Fibroblast of lung (primary cell): ENCODE results near the gene TPSD1.

ENCODE experiments used
- CTCF ChIP-seq, 2 donors: IDR thresholded peaks in 1 of 2; conservative IDR thresholded peaks in 1 of 2; 1 replicate in 1 of 2; 2 replicates in 1 of 2; pipeline ENCODE4 v1.5.1; 2011 to 2012; ENCODE audit warnings: low read length in 2 of 2, control low read depth in 1 of 2, inconsistent platforms in 1 of 2, low read depth in 1 of 2, mild to moderate bottlenecking in 1 of 2
- EZH2 ChIP-seq: IDR thresholded peaks from 2 replicates; pipeline ENCODE4 v1.5.1; 2012; ENCODE audit warnings: low read length, control low read depth, mild to moderate bottlenecking; ENCODE audit errors: missing control alignments

- no peak for TF ChIP-seq EZH2
- no peak for TF ChIP-seq CTCF (conservative IDR thresholded peaks at IDR 0.05 in 1 of 2, IDR thresholded peaks at IDR 0.05 in 1 of 2; ENCODE audit: low read depth in 1 of 2, low read length in 2 of 2)
Measured at GRCh38 chr16:1220841-1221627, 34.8 kb upstream of the TPSD1 start.
